Neural cell (in vitro differentiated cells): ENCODE data around the gene TGDS.

Source experiments
- EP300 ChIP-seq: fragments of 450-650 bp; conservative IDR thresholded peaks from 2 replicates; pipeline ENCODE4 v1.6.1; 2014; ENCODE audit warnings: antibody characterized with exemption, mild to moderate bottlenecking, moderate library complexity; ENCODE audit not compliant: poor library complexity, severe bottlenecking
- EZH2 ChIP-seq: fragments of 200-600, 300-800 bp; shearing (Covaris generic), sonication (generic); IDR thresholded peaks from 2 replicates; pipeline ENCODE4 v1.6.1; 2014; ENCODE audit warnings: antibody characterized with exemption, low read length, borderline replicate concordance, mild to moderate bottlenecking; ENCODE audit not compliant: insufficient read depth, poor library complexity, severe bottlenecking
- REST ChIP-seq: IDR thresholded peaks from 2 replicates; pipeline ENCODE4 v1.6.1; 2012; ENCODE audit warnings: borderline replicate concordance
- SMC3 ChIP-seq: fragments of 450-650 bp; conservative IDR thresholded peaks from 2 replicates; pipeline ENCODE4 v1.6.1; 2014; ENCODE audit warnings: antibody characterized with exemption, mild to moderate bottlenecking, moderate library complexity; ENCODE audit not compliant: poor library complexity
- TF ChIP-seq, protein P1 (sequence below): fragments of 450-650 bp; IDR thresholded peaks from 2 replicates; pipeline ENCODE4 v1.5.1; 2014; ENCODE audit warnings: antibody characterized with exemption, mild to moderate bottlenecking, moderate library complexity; ENCODE audit not compliant: poor library complexity, severe bottlenecking

- TF ChIP-seq EZH2 = no peak
- TF ChIP-seq REST = no peak
- TF ChIP-seq, protein P1, sequence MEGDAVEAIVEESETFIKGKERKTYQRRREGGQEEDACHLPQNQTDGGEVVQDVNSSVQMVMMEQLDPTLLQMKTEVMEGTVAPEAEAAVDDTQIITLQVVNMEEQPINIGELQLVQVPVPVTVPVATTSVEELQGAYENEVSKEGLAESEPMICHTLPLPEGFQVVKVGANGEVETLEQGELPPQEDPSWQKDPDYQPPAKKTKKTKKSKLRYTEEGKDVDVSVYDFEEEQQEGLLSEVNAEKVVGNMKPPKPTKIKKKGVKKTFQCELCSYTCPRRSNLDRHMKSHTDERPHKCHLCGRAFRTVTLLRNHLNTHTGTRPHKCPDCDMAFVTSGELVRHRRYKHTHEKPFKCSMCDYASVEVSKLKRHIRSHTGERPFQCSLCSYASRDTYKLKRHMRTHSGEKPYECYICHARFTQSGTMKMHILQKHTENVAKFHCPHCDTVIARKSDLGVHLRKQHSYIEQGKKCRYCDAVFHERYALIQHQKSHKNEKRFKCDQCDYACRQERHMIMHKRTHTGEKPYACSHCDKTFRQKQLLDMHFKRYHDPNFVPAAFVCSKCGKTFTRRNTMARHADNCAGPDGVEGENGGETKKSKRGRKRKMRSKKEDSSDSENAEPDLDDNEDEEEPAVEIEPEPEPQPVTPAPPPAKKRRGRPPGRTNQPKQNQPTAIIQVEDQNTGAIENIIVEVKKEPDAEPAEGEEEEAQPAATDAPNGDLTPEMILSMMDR = no peak
- TF ChIP-seq EP300 = no peak
- TF ChIP-seq SMC3 = no peak
Measured at GRCh38 chr13:94608586-94608985, 12.6 kb upstream of the TGDS start.
